Smooth muscle cell (in vitro differentiated cells): Measurements from ENCODE around the gene LSAMP. TPM values are rescaled to one million over a fixed set of nuclear protein-coding genes. Genes with fewer than 3 reads are reported as not detected.
A peak's percentile ranks its signal among the peaks of the same experiment; 100 is the strongest.

Source experiments
- DNase-seq: peaks from one replicate; lab custom pipeline; 2025; ENCODE audit not compliant: unreplicated experiment; lab: John Stamatoyannopoulos, UW
- H2AFZ ChIP-seq: fragments of 200-600 bp; sonication (generic); 2 replicates; pipeline ENCODE4 v1.6.0; 2016; ENCODE audit warnings: antibody characterized with exemption, low read depth, mild to moderate bottlenecking
- H3F3A ChIP-seq: fragments of 200-600 bp; sonication (generic); 2 replicates; pipeline ENCODE4 v1.6.0; 2017; ENCODE audit warnings: antibody characterized with exemption, low read depth
- H3K27ac ChIP-seq: fragments of 200-600 bp; sonication (generic); 2 replicates; pipeline ENCODE4 v1.5.1; 2016; ENCODE audit warnings: low read depth, mild to moderate bottlenecking
- H3K27me3 ChIP-seq: fragments of 200-600 bp; sonication (generic); 2 replicates; pipeline ENCODE4 v1.6.1; 2016; ENCODE audit warnings: low read depth, mild to moderate bottlenecking
- H3K36me3 ChIP-seq: fragments of 200-600 bp; sonication (generic); 2 replicates; pipeline ENCODE4 v1.5.1; 2016; ENCODE audit warnings: low read depth
- H3K4me1 ChIP-seq: fragments of 200-600 bp; sonication (generic); 2 replicates; pipeline ENCODE4 v1.5.1; 2016; ENCODE audit warnings: low read depth
- H3K4me2 ChIP-seq: fragments of 200-600 bp; sonication (generic); 2 replicates; pipeline ENCODE4 v1.6.0; 2016; ENCODE audit warnings: mild to moderate bottlenecking
- H3K4me3 ChIP-seq: fragments of 200-600 bp; sonication (generic); 2 replicates; pipeline ENCODE4 v1.5.1; 2016; ENCODE audit warnings: mild to moderate bottlenecking
- H3K79me2 ChIP-seq: fragments of 200-600 bp; sonication (generic); 2 replicates; pipeline ENCODE4 v1.6.0; 2016; ENCODE audit warnings: low read depth, mild to moderate bottlenecking
- H3K9ac ChIP-seq: fragments of 200-600 bp; sonication (generic); 2 replicates; pipeline ENCODE4 v1.6.0; 2016; ENCODE audit warnings: low read depth
- H3K9me3 ChIP-seq: fragments of 200-600 bp; sonication (generic); replicated peaks from 2 replicates; pipeline ENCODE4 v1.5.1; 2016; ENCODE audit warnings: low read depth
- H4K20me1 ChIP-seq: fragments of 200-600 bp; sonication (generic); 2 replicates; pipeline ENCODE4 v1.6.0; 2016; ENCODE audit warnings: low read depth
- WGBS: methylation state at CpG from one replicate; pipeline ENCODE4 v1.1.7; 2016; ENCODE audit warnings: low lambda C conversion rate; 5-methylcytosine and 5-hydroxymethylcytosine counted together
- polyA plus RNA-seq: library from polyadenylated mRNA; unstranded; fragments of >200 nt; fragmentation: Nextera tagmentation; extraction: Ambion mirVana; gene quantifications from 2 replicates; pipeline ENCODE4 v1.2.1, GENCODE V29; 2016
- total RNA-seq: library from RNA; depleted of rRNA; stranded (reverse); fragments of >200 nt; gene quantifications from 2 replicates; pipeline ENCODE4 v1.2.3, GENCODE V29; 2014
- TF ChIP-seq, protein P1 (sequence below): fragments of 200-600 bp; sonication (generic); IDR thresholded peaks from 2 replicates; pipeline ENCODE4 v1.5.1; 2017; ENCODE audit warnings: borderline replicate concordance, mild to moderate bottlenecking, antibody characterized with exemption; ENCODE audit not compliant: insufficient read depth, poor library complexity, severe bottlenecking

Gene LSAMP
- total and polyA plus RNA-seq, 2 experiments from 2014 or later = 11.2 to 13.6 TPM

DNA sequence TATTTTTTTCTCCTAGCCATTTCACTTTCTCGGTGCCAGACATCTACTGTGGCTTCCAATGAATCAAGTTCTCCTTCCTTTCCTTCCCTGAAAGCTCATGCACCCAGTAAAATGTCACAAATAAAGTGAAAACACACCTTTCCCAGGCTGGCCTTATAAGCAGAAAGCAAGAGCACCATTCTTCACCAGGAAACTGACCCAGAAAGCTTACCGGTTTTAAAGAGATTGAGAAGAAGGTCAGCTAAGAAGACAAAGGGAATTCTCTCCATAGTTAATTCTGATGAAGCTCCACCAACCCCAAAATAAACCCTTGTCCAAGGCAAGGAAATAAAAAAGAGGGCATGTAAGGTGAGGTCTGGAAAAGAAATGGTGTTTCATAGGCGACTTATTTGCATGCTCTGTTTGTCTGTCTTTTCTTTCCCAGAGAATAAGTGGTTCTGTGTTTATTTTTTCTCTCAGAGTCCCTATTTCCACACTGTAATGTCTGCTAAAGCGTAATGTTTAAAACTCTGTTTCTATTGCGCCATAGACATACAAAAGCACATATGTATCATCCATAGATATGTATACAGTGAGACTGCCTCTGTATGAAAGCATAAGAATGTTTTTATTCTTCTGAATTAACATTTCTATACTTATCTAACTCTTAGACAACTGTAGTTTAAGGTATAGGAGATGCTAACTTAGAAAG is 2.8 kb downstream of the LSAMP start:
- no peaks in the 10 kb centered on the region for H3K36me3 ChIP-seq
- H3K9me3 ChIP-seq = no peaks in the 10 kb centered on the region
- no peaks in the 10 kb centered on the region for H3F3A ChIP-seq
- H3K4me2 ChIP-seq = peak overlapping the region; percentile 90
- peak overlapping the region; percentile 67 for H3K4me3 ChIP-seq
- H3K27ac ChIP-seq = peak overlapping the region; percentile 21
- H3K4me1 ChIP-seq = peaks cover 31% of the 10 kb centered on the region
- no peak for DNase-seq
- no peak overlapping the region for H2AFZ ChIP-seq
- peak overlapping the region; percentile 9 for H3K9ac ChIP-seq
- peaks cover 6% of the 10 kb centered on the region for H3K79me2 ChIP-seq
- no peaks in the 10 kb centered on the region for H4K20me1 ChIP-seq
- TF ChIP-seq, protein P1, sequence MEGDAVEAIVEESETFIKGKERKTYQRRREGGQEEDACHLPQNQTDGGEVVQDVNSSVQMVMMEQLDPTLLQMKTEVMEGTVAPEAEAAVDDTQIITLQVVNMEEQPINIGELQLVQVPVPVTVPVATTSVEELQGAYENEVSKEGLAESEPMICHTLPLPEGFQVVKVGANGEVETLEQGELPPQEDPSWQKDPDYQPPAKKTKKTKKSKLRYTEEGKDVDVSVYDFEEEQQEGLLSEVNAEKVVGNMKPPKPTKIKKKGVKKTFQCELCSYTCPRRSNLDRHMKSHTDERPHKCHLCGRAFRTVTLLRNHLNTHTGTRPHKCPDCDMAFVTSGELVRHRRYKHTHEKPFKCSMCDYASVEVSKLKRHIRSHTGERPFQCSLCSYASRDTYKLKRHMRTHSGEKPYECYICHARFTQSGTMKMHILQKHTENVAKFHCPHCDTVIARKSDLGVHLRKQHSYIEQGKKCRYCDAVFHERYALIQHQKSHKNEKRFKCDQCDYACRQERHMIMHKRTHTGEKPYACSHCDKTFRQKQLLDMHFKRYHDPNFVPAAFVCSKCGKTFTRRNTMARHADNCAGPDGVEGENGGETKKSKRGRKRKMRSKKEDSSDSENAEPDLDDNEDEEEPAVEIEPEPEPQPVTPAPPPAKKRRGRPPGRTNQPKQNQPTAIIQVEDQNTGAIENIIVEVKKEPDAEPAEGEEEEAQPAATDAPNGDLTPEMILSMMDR = no peak
- WGBS = 71% methylated on average over 5 of the region's 5 CpGs
- no peaks in the 10 kb centered on the region for H3K27me3 ChIP-seq

DNA sequence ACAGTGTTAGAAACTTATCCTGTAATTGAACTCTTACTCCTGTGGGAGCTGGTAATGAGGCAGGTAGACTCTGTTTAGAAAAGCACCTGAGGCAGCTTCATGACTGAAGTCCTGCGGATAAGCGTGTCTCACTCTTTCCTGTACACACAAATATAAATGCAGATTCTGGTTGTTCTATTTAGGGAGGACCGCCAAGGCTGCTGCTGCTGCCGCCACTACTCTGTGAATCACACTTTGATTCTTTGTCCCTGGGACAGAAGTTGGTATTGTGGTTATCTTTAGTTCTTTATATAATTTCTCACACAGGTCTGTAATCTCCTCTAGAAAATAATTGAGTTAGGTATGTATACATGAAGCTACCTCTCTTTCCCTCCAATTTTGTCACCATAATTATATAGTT is 3.6 kb downstream of the LSAMP start:
- no peak overlapping the region for H3K9ac ChIP-seq
- no peak for DNase-seq
- H3K79me2 ChIP-seq = peaks cover 6% of the 10 kb centered on the region
- H3K4me2 ChIP-seq = peak overlapping the region; percentile 90
- H3K4me1 ChIP-seq = peaks cover 31% of the 10 kb centered on the region
- TF ChIP-seq, protein P1 = no peak
- no peaks in the 10 kb centered on the region for H3F3A ChIP-seq
- H3K27ac ChIP-seq = no peak overlapping the region
- no peaks in the 10 kb centered on the region for H3K9me3 ChIP-seq
- H3K27me3 ChIP-seq = no peaks in the 10 kb centered on the region
- H3K4me3 ChIP-seq = no peak overlapping the region
- 75% methylated on average over 4 of the region's 4 CpGs for WGBS
- H2AFZ ChIP-seq = no peak overlapping the region
- no peaks in the 10 kb centered on the region for H4K20me1 ChIP-seq
- no peaks in the 10 kb centered on the region for H3K36me3 ChIP-seq

DNA sequence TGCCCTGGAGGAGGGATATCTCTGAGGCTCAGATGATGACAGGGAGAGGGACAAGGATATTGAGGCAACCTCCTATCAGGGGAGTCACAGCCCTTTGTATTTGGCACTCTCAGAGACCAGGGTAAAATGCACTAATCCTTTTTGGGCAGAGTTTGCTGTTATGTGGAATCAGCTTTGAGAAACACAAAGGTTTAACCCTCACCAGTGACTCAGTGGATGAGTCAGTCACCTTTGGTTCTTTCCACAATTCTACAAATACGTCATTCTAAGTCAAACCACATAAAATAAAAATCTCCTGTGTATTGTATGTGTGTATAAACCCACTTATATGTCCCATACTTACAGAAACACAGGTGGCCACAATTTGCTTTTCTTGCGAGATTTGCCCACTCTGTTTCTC is 5.1 kb downstream of the LSAMP start:
- Histone ChIP-seq H3K36me3 (no peaks in the 10 kb centered on the region), H3K4me1 (peaks cover 25% of the 10 kb centered on the region), H3K4me2 (peak overlapping the region; percentile 10), H3F3A (no peaks in the 10 kb centered on the region), H3K4me3 (no peak overlapping the region), H3K27ac (peak overlapping the region; percentile 78), H3K9ac (peak overlapping the region; percentile 52), H4K20me1 (no peaks in the 10 kb centered on the region), H3K79me2 (peaks cover 6% of the 10 kb centered on the region), H3K27me3 (no peaks in the 10 kb centered on the region), H3K9me3 (no peaks in the 10 kb centered on the region), H2AFZ (no peak overlapping the region)
- TF ChIP-seq, protein P1 = no peak
- 65% methylated on average over 2 of the region's 2 CpGs for WGBS
- no peak for DNase-seq

DNA sequence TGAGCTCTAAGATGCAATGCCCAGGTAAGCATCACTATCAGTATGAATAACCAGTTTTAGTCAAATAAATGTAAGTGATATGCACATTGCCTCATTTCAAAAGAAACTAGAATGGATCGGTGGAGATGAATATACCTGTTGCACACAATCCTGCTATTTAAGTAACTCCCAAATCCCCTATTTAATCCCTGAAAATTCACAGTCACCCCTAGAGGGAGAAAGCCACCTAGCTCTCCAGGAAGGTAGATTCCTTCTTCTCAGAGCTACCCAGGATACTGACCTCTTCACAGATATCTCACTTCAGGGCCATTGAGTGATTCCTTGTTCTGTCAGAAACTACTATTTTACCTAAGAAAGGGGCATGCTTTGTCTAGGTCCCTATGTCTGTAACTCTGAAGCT is 11.7 kb downstream of the LSAMP start:
- H2AFZ ChIP-seq = no peak overlapping the region
- DNase-seq = no peak
- no peak overlapping the region for H3K9ac ChIP-seq
- no peak overlapping the region for H3K4me3 ChIP-seq
- H3K27ac ChIP-seq = no peak overlapping the region
- WGBS = 88% methylated on average over 1 of the region's 1 CpG
- H3K79me2 ChIP-seq = no peaks in the 10 kb centered on the region
- no peaks in the 10 kb centered on the region for H3K9me3 ChIP-seq
- no peaks in the 10 kb centered on the region for H3K36me3 ChIP-seq
- no peak overlapping the region for H3K4me2 ChIP-seq
- no peaks in the 10 kb centered on the region for H3K27me3 ChIP-seq
- H3F3A ChIP-seq = no peaks in the 10 kb centered on the region
- H4K20me1 ChIP-seq = no peaks in the 10 kb centered on the region
- no peaks in the 10 kb centered on the region for H3K4me1 ChIP-seq
- TF ChIP-seq, protein P1 = no peak
